ACHN (cell line): ENCODE results near the gene OBSL1.

Source experiments
- DNase-seq: peaks from one replicate; pipeline ENCODE4 v3.0.0-alpha.2; 2015
- in situ Hi-C: cut with HindIII; loops from 2 replicates; pipeline ENCODE4 v1.10.0; 2017; ENCODE audit warnings: low sequenced_read_pairs, low pct_ligation_motif_present, low pct_unique_long_range_greater_than_20kb

OBSL1 gene

DNA sequence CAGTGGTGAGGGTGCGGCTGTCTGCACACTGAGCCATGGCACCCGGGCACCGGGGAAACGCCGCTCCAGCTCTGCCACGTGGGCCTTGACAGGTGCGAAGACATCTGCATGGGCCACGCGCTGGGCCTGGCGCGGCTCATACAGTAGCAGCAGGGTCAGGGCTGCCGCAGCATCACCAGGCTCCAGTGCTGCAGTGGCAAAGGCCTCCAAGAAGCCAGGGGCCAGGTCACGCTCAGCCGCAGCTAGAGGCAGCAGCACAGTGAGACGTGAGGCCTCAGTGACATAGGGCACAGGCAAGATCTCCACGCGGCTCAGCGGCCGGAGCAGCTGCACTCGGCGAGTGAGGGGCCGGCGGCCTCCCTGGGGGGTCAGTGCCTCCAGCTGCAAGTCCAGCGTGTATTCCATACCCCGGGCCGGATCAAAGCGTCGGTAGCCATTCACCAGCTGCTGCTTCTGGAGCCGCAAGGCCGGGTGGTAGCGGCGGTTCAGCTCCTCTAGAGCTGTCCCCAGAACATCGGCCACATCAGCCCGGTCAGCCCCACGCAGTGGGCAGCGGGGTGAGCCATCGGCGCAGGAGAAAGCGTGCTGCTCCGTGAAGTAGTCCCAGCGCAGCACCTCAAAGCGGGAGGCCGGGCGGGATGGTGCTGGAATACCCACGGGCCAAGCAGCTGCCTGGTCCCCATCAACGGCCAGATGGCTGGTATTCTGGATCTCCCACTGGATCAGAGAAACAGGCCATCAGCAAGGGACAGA, 31.2 kb downstream of the OBSL1 start:
- no peak for DNase-seq
- in situ Hi-C loops: no loop called here

DNA sequence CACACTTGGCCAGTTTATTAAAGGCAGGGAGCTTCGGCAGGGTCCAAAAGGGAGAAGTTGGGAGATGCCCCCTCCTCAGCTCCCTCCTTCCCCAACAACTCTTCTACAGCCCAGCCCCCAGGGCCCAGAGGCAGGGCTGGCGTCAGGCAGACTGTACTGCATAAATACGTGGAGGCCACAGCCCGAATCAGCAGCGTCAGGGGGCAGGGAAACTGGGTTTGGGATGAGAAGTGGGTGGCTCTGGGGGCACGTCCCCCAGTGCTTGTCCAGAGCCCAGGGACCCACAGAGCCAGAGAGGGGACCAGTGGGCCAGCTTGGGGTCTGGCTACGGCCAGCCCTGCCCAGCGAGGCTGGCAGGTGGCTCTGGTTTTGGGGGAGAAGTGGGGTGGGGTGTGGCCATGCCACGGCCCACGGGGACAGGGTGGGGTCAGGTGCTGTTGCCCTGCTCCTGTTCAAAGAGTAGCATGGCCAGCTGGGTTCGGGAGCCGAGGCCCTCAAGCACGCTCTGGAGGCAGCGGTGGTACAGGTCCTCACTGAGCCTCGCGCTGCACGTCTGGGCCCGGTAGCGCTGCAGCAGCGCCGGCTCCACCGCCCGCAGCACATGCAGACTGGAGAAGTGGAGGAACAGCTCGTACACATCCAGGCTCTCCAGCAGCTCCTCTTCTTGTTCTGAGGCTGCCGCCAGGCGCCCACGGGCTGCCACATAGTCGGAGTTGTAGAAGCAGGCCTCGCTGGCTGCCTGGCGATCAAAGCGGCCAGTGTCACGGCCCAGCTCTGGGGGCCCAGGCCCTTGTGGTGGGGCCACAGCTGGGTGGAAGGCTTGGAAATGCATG, 32.2 kb downstream of the OBSL1 start:
- DNase-seq: no peak
- in situ Hi-C loops: no loop called here

GRCh38 chr2:219538504-219538951, 32.8 kb downstream of the OBSL1 start:
- in situ Hi-C loops: no loop called here
- DNase-seq: no peak

DNA sequence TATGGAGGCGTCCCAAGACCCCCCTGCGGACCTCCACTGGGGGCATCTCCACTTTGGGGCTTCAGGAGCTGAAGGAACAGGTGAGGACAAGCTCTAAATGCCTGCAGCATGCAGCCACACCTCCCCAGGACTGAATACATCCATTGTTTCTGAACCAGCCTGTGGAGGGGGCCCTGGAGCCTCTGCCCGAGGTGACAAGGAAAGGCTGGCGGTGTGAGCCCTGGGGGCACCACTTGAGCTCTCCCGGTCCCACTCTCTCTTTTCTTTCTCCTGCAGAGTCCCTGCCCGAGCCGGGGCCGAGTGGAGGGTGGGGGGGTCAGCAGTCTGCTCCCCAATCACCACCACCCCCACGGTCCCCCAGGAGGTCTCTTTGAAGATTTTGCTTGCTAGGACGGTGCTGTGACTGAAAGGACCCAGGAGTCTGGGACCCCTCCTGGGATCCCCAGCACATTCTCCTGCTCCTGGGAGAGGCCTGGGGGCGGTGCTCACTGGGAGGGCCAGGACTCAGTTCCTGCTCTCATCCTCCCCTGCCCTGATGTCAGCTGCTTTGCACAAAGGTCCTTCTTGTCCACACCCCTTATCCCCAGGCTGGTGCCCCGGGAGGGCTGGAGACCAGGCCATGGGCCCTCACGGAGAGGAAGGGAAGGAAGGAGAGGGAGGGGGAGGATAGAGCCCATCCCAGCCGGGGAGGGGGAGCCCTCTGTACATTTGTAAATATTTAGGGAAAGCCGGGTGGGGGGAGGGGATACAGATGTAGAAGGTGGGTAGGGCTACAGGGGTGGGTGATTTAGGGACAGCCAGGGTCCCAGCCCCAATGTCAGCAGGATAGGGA, 33.5 kb downstream of the OBSL1 start:
- DNase-seq: no peak
- in situ Hi-C loops: no loop called here

GRCh38 chr2:219536967-219537366, 34.4 kb downstream of the OBSL1 start:
- DNase-seq: no peak
- in situ Hi-C loops: no loop called here

DNA sequence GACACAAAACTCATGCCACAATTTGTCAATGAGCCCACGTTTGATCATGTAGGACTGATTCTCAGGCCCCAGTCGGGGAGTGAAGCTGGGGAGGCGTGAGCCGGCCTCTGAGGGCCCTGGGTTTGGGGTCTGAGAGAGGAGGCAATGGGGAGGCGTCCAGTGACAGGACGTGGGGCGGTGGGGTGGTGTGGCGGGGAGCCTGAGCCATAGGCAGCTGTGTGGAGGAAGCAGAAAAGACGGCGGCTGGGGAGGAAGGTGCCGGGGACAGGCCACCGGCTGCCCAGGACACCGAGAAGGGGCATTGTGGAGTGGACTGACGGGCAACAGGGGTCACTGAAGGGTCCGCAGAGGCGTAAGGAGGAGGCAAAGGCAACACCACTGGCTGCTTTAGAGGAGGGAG, 34.9 kb downstream of the OBSL1 start:
- no peak for DNase-seq
- in situ Hi-C loops: no loop called here

DNA sequence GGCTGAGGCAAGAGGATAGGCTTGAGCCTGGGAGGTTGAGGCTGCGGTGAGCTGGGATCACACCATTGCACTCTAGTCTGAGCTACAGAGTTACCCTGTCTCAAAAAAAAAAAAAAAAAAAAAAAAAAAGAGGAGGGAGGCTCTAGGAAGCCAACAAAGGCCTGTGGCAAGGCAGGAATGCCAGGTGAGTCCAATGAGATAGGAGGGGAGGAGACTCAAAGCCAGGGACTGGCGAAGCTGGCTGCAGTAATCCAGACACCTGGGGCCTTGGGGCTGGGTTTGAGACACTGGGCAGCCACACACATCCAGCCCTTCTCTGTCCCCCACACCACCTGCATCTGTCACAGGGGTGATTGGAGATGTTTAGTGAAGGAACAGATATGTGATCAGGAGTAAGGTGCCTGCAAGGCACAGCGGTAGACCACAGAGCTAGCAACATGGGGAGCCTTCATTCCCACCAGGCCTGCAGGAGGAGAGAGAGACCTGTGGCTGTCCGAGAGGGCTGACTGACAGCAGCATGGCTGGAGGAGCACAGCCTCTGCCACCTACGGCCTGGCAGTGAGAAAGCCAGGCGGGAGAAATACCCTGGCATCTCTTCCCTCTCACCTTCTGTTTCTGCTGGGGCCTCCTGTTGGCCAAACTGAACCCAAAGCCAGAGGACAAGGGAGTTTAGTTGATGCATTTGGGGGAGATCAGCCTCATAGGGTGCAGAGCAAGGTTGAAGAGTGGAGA, 37.2 kb downstream of the OBSL1 start:
- in situ Hi-C loops: no loop called here
- DNase-seq: no peak

DNA sequence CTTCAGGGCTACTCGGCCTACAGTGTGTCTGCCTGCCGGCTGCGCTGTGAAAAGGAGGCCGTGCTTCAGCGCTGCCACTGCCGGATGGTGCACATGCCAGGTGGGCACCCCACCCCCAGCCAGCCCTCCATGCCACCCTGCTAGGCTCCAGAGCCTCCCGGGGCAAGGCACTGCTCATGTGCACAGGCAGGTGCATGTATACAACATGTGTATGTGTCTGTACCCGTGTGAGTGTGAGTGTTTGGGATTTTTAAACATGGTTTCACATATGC, 39.0 kb downstream of the OBSL1 start:
- no peak for DNase-seq
- in situ Hi-C loops: no loop called here

- no peak for DNase-seq
- in situ Hi-C loops: no loop called here
Measured at GRCh38 chr2:219531639-219532377, 39.5 kb downstream of the OBSL1 start.

- DNase-seq: peak; percentile 86
- in situ Hi-C loops: no loop called here
Measured at GRCh38 chr2:219530048-219530963, 41.0 kb downstream of the OBSL1 start.

DNA sequence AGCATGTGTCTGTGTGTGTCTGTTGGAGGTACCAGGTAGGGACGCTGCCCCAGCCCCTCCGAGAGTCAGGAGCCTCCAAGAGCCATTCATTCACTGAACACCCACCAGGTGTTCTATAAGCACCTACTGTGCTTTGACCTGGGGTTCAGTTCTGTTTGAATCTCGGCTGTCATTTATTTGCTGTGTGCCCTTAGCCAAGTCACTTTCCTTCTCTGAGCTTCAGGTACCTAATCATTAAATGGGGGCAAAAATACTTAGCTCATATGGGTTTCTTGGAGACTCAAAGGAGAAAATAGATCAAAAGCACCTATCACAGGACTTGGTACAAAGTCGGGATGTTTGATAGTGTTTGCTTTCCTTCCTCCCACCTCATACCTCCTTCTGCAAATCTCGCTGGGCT, 43.9 kb downstream of the OBSL1 start:
- in situ Hi-C loops: no loop called here
- no peak for DNase-seq

GRCh38 chr2:219527076-219527394, 44.3 kb downstream of the OBSL1 start:
- DNase-seq: no peak
- in situ Hi-C loops: no loop called here

GRCh38 chr2:219526320-219527075, 44.8 kb downstream of the OBSL1 start:
- DNase-seq: no peak
- in situ Hi-C loops: no loop called here

DNA sequence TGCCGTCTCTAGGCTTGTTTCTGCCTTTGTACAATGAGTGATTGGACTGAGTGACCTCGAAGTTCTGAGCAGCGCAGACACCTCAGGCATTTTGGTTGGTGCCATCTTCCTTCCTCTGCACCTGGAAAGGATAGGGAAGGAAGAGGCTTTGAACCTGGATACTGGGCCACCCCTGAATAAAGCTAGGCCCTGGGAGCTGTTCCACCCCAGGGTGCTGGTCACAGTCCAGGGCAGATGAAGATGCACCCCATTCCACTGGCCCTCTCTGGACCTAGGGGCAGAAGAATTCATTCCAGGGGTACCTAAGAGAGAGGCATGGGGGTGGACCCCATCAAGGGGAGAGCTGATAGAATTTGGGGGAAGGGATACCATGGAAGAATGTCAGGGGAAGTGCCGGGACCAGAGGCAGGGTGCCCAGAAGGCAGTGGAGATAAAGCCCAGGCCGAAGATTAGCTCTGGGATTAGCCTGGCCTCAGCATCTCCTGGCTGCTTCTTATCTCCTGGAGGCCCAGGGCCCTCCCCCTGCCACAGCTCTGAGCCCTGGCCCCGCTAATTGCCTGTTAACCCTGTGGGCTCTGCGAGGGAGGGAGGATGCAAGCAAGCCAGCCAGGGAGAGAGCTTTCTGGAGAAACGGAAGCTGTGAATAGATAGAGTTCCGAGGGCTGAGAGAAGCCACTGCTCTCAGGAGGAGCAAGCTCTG, 45.7 kb downstream of the OBSL1 start:
- no peak for DNase-seq
- in situ Hi-C loops: no loop called here

- in situ Hi-C loops: no loop called here
- DNase-seq: no peak
Measured at GRCh38 chr2:219524817-219525216, 46.5 kb downstream of the OBSL1 start.

DNA sequence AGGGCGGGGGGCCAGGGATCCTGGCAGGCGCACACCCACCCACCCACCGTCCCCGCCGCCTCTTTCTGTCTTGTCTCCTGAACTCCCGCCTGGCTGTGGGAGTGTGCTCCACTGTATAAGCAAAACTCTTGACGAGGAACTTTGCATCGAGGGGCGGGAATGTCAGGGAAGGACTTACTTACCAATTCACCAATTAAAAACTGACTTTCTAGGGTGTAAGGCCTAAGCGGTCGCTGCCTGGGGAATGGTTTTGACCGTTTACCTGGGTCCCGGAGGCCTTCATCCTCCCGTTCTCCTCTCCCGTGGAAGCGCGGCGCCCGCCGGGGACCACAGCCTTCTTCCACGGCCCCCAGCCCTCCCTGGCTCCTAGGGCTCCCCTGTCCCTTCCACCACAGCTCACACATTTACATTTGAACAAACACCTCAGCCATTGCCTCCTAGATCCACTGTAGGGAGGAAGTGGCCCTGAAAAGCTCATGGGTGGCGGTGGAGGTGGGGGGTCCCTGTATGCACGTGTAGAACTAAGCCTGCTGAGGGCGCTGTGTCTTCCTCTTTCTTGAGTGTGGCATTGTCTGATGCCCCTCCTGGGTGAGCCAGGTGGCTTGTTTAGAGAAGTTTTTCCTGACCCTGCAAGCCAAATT, 48.2 kb downstream of the OBSL1 start:
- DNase-seq: no peak
- in situ Hi-C loops: no loop called here
